Measurements from ENCODE around the gene ZDHHC8. TPM values are rescaled to one million over a fixed set of nuclear protein-coding genes. Genes with fewer than 3 reads are reported as not detected.

Gene ZDHHC8
- total RNA-seq, 1 donor = 6.4 TPM

DNA sequence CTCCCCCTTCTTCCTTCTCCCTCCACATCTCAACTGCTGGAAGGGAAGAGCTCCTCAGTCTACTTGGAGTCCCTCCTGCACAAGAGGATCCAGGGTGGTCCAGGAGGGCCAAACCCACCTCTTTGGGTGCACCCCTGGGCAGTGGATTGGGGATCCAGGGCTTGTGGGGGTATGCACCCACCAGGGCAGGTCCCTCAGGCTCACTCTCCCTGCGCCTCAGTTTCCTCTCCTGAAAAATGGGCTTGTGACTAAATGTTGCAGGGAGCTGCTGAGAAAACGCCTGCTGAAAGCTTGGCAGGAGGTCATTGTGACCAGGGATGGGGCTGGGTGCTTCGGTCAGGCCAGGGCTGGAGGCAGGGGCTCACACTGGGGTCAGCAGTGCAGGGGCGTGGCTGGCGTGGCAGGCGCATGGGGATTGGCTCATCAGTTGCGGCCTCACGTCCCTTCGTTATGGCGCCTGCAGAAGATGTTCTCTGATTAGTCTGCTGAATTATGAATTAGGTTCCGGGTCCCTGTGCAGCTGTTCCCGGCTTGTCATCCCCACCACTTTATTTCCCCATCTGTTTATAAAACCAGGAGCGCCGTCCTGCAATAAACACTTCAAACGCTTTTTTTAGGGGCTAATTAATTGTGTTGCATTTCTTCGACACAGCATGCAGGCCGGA lies 44.9 kb downstream of the ZDHHC8 start:
- Histone ChIP-seq H3K9me3 (ENCODE audit: low read depth, low read length) (no peaks in the 10 kb centered on the region), H3K4me3 (ENCODE audit: low read length) (no peak overlapping the region), H3K4me1 (ENCODE audit: insufficient read depth, low read length) (no peaks in the 10 kb centered on the region), H3K27me3 (ENCODE audit: insufficient read depth, low read length) (no peaks in the 10 kb centered on the region)

DNA sequence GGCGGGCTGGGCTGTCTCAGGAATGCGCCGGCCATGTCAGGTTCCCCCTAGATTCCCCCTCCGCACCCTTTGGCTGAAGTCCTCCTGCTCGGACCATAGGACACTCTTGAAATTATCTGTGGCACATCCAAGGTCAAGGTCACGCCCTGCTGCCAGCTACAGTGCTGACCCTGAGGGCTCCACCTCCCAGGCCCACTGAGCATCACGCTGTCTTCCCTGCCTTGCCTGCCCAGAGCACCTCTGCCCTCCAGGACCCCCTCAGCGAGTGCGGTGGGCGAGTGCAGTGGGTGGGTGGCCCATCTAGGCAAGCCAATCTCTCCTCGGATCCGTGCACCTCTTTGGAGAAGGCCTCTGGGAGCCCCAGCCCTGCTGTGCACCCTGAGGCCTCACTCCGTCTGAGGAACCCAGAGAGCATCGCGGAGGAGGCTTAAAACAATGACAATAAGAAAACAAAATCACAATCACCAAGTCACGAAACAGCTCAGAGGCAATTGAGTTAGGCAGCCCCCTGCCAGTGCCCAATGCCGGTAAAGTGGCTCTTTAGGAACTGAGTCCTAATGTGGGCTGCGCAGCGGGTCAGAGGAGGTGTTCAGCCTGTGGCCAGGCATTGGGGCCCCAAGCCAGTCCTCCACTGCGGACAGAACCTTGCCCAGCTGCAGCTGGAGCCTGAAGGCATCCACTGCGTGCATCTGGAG lies 45.8 kb downstream of the ZDHHC8 start:
- no peaks in the 10 kb centered on the region for H3K9me3 ChIP-seq (ENCODE audit: low read depth, low read length)
- no peaks in the 10 kb centered on the region for H3K27me3 ChIP-seq (ENCODE audit: insufficient read depth, low read length)

DNA sequence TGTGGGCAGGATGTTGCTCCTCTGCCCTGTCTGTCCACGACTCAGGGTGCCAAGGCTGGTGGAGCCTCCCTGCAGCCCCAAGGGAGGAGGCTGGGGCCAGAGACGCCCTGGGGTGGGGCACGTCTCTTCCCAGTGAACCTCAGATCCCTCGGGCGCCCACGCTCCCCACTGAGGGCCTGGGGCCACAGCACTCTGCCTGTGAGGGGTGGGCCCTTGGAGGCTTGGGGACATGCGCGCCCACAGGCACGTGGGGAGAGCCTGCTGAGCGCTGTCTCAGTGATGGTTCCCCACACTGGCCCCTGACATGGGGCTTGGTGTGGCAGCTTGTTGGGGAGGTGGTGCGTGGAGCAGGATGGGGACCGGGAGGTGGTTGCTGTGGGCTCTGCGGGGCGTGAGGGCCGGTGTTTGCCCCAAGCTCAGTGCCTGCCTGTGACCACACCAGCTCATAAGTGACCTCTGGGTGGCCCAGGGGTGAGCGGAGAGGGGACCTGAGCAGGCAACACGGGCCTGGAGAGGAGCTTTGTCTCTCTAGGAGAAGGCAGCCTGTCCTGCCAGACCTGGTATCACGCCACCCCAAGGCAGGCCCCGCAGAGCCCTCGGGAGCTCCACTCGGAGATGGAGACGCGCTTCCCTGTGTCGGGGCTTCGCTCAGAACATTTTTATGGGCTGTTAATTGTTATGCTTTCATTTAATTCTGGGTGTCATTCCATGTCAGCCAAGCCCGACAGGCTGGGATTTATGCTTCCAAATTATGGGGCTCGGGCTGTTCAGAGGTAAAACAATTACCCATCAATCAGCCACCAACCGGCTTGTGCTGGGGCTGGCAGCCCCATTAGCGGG lies 46.7 kb downstream of the ZDHHC8 start:
- H3K27me3 ChIP-seq (ENCODE audit: insufficient read depth, low read length) = no peaks in the 10 kb centered on the region
- H3K9me3 ChIP-seq (ENCODE audit: low read depth, low read length) = no peaks in the 10 kb centered on the region
- no peak overlapping the region for H3K4me3 ChIP-seq (ENCODE audit: low read length)
- no peaks in the 10 kb centered on the region for H3K4me1 ChIP-seq (ENCODE audit: insufficient read depth, low read length)

More for the DNA sequence above, 45.8 kb downstream of the ZDHHC8 start:
- Histone ChIP-seq H3K4me3 (ENCODE audit: low read length) (no peak overlapping the region), H3K4me1 (ENCODE audit: insufficient read depth, low read length) (no peaks in the 10 kb centered on the region)

DNA sequence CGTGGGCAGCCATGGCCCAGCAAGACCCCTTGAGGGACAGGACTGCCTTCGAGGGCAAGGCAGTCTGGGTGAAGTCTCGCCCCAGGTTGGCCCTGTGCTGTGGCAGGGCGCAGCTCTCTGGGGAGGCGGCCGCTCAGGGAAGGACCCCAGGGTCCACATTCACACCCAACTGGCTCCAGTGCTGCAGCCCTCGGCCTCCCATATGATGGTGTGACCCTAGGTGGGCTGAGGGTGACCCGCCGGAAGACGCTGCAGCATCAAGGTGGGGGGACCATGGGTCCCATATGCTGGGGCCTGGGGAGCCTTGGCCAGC lies 47.3 kb downstream of the ZDHHC8 start:
- H3K4me1 ChIP-seq (ENCODE audit: insufficient read depth, low read length) = no peaks in the 10 kb centered on the region

DNA sequence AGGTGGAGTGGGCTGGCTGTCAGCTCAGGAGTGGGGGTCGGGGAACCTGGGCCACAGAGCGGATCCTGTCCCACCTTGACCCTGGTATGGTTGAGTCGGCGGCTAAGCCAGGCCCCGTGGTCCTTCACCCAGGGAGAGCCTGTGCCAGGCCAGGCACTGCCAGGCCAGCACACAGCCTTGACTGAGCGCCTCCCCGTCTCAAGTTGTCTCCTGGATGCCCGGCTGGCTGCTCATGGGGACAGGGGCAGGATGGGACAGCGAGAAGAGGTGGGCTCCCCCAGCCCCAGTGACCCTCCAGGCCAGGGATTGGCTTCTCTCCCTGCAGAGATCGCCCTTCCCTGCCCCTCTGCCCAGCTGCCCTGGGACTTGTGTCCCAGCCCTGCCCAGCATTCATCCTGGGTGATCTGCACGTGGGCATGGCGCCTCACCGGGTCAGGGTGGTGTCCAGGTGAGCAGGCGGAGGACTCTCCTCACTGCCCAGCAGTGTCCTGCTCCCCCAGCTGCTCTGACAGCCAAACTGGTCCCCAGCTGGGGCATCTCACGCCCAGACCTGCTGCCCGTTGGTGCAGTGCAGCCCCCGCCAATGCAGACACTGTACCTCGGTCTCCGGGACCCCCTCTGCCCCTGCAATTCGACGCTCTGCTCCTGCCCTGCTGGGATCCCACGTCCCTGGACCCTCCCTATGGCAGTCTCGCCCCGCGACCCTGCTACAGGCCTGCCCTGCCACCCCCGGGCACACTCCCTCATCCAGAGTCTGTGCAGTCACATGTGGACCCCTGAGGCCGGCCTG lies 48.0 kb downstream of the ZDHHC8 start:
- no peak overlapping the region for H3K4me3 ChIP-seq (ENCODE audit: low read length)
- H3K9me3 ChIP-seq (ENCODE audit: low read depth, low read length) = no peaks in the 10 kb centered on the region
- no peaks in the 10 kb centered on the region for H3K27me3 ChIP-seq (ENCODE audit: insufficient read depth, low read length)
- H3K4me1 ChIP-seq (ENCODE audit: insufficient read depth, low read length) = no peaks in the 10 kb centered on the region

More for the DNA sequence above, 47.3 kb downstream of the ZDHHC8 start:
- no peaks in the 10 kb centered on the region for H3K9me3 ChIP-seq (ENCODE audit: low read depth, low read length)
- H3K27me3 ChIP-seq (ENCODE audit: insufficient read depth, low read length) = no peaks in the 10 kb centered on the region
- H3K4me3 ChIP-seq (ENCODE audit: low read length) = no peak overlapping the region

DNA sequence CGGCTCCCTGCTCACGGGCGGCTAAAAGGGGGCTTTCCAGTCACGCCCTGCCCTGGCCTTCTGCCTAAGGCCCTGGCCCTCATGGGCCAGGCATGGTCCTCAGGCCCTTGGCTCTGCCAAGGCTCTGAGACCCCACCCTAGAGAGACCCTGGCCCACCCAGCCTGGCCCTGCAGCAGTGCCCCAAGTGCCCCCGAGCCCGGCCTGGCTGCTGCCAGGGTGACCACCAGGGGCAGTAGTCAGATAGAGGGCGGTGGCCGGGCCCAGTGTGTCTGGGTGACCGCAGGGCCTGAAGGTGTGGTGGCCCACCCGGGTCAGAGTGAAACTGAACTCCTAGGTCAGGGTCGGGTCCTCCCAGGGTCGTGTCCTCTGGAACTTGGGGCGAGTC lies 48.6 kb downstream of the ZDHHC8 start:
- Histone ChIP-seq H3K4me1 (ENCODE audit: insufficient read depth, low read length) (no peaks in the 10 kb centered on the region), H3K9me3 (ENCODE audit: low read depth, low read length) (no peaks in the 10 kb centered on the region), H3K27me3 (ENCODE audit: insufficient read depth, low read length) (no peaks in the 10 kb centered on the region), H3K4me3 (ENCODE audit: low read length) (no peak overlapping the region)

DNA sequence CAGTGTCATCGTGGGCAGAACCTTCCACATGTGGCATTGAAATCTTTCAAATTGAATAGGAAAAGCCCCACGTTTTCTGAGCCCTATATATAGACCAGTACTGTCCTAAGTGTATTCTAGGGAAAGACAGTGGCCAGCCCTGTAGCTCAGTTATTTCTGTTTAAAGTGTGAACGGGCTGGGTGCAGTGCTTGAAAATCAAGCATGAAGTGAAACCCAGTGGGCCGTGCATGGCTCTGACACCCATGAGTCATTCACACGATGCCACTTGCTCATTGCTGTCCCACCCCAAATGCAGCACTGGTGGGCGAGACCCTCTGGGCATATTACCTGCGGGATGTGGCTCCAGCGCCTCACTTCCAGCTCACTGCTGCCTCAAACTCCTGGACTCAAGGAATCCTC lies 49.0 kb downstream of the ZDHHC8 start:
- Histone ChIP-seq H3K4me3 (ENCODE audit: low read length) (no peak overlapping the region), H3K4me1 (ENCODE audit: insufficient read depth, low read length) (no peaks in the 10 kb centered on the region), H3K9me3 (ENCODE audit: low read depth, low read length) (no peaks in the 10 kb centered on the region), H3K27me3 (ENCODE audit: insufficient read depth, low read length) (no peaks in the 10 kb centered on the region)

DNA sequence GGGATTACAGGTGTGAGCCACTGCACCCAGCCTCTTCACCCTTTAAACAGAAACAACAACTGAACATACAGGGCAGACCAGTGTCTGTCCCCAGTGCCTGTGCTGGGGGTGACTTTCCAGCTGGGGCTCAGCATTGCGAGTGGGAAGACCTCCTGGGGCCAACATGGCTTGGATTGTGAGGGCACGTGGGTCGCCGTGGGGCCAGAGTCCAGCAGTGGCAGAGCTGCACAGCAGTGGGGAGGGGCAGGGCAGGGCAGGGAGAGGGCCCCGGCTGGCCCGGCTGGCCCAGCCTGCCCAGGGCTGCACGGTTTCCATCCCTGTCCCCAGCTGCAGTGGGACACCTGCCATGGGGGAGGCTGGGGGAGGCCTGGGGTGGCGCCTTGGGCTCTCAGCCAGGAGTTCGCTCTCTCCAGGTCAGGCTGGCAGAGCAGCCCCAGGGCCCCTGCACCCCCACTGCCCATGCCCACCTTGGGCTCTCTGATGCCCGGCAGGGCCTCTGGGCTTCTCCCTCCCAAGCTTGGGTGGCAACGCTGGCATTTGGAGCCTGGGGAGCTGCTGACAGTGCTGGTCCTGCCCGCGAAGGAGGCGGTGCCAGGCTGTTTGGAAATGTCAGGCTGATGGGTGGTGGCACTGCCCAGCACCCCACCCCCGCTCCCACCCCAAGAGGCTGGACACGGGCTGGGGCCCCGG lies 49.7 kb downstream of the ZDHHC8 start:
- no peaks in the 10 kb centered on the region for H3K9me3 ChIP-seq (ENCODE audit: low read depth, low read length)
- no peak overlapping the region for H3K4me3 ChIP-seq (ENCODE audit: low read length)
- H3K27me3 ChIP-seq (ENCODE audit: insufficient read depth, low read length) = no peaks in the 10 kb centered on the region
- H3K4me1 ChIP-seq (ENCODE audit: insufficient read depth, low read length) = no peaks in the 10 kb centered on the region

DNA sequence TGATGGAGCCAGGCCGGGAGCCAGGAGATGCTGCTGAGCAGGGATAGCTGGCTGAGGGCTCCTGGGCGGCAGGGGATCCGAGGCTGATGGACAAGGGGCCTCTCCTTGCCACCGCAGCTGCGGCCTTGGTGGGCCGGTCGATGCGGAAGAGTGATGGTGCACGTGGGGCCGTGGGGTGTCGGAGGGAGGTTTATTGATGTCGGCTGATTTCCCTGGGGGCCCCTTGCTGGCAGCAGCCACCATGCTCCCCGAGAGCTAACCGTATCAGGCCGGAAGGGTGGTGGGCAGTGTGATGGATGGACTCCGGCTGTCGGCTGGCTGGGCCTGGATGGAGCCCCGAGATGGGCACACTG lies 50.3 kb downstream of the ZDHHC8 start:
- Histone ChIP-seq H3K4me1 (ENCODE audit: insufficient read depth, low read length) (no peaks in the 10 kb centered on the region), H3K27me3 (ENCODE audit: insufficient read depth, low read length) (no peaks in the 10 kb centered on the region), H3K9me3 (ENCODE audit: low read depth, low read length) (no peaks in the 10 kb centered on the region), H3K4me3 (ENCODE audit: low read length) (no peak overlapping the region)

DNA sequence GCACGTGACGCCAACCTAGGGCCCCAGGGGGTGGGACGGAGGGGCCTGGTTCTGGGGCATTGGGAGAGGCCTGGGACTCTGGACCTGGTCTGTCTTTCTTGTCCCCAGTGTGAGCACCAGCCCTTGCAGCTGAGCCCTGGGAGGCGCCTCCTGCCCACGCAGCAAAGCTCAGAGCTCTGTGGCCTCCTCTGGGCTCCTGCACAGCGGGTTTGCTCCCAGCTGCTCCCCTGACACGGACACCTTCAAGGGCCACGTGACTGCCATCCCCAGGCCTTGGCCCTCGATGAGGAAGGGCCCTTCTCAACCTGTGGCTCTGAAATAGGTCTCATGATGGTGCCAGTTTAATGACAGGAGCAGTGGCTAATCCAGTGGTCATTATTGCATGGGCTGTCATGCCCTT lies 50.8 kb downstream of the ZDHHC8 start:
- Histone ChIP-seq H3K27me3 (ENCODE audit: insufficient read depth, low read length) (no peaks in the 10 kb centered on the region), H3K9me3 (ENCODE audit: low read depth, low read length) (no peaks in the 10 kb centered on the region), H3K4me3 (ENCODE audit: low read length) (no peak overlapping the region), H3K4me1 (ENCODE audit: insufficient read depth, low read length) (no peaks in the 10 kb centered on the region)

DNA sequence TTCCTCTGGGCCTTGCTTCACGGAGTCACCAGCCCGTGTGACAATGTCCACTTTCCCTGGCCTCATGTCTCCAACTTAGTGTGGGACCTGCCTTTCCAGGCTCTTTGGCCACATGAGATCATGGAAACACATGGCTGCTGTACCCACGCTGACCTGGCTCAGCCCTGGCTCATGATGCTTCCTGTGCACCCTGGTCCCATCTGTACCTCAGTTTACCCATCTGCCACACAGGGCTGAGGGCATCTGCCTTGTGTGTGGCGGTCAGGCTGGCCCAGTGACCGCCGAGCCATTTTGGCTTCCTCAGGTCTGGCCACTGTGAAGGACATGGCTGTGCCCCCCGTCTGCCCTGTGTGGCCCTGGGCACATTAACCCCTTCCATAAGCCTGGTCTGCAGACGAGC lies 51.5 kb downstream of the ZDHHC8 start:
- no peaks in the 10 kb centered on the region for H3K27me3 ChIP-seq (ENCODE audit: insufficient read depth, low read length)
- no peaks in the 10 kb centered on the region for H3K4me1 ChIP-seq (ENCODE audit: insufficient read depth, low read length)
- no peak overlapping the region for H3K4me3 ChIP-seq (ENCODE audit: low read length)
- no peaks in the 10 kb centered on the region for H3K9me3 ChIP-seq (ENCODE audit: low read depth, low read length)

DNA sequence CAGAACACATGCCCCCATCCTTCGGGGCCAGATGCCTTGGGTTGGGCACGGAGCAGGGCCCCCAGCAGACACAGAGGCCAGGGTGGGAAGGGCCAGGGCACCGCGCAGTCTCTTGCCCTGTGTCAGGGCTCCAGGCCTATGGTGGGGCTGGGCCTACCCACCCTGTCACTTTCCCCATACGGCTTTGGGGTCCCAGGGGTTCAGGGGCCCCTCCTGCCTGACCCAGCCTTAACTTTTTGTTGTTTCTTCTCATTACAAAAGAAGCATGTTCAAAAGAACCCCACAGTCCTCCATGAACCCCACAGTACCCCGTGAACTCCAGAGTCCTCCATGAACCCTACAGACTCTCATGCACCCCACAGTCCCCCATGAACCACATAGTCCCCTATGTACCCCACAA lies 52.2 kb downstream of the ZDHHC8 start:
- Histone ChIP-seq H3K4me3 (ENCODE audit: low read length) (no peak overlapping the region), H3K4me1 (ENCODE audit: insufficient read depth, low read length) (no peaks in the 10 kb centered on the region), H3K27me3 (ENCODE audit: insufficient read depth, low read length) (no peaks in the 10 kb centered on the region), H3K9me3 (ENCODE audit: low read depth, low read length) (no peaks in the 10 kb centered on the region)

DNA sequence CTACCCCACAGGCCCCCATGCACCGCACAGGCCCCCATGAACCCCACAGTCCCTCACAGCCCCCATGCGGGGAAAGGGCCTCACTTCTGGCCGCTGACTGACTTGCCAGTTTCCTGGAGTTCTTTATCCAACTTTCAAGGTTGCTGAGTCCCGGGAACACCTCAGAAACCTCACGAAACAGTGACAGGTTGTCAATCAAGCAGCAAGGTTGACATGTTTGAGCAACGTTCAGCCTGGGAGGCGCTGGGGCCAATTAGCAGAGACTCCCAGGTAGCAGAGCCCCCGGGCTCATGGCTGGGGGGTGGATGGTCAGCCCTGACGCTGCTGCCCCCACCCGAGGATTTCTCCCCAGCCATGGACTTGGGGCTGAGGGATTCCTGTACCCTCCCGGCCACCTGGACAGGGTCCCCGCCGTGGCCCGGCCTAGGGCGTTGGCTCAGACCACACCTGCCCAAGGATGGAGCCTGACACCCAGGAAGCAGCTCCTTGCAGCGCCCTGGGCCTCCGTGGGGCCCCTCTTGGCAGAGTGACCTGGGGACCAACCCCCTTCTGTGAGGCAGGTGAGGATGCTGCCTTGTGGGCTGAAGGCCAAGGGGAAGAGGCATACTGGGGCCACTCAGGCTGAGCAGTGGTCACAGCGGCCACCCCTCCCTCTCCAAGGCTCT lies 53.0 kb downstream of the ZDHHC8 start:
- Histone ChIP-seq H3K9me3 (ENCODE audit: low read depth, low read length) (no peaks in the 10 kb centered on the region), H3K4me3 (ENCODE audit: low read length) (no peak overlapping the region), H3K27me3 (ENCODE audit: insufficient read depth, low read length) (no peaks in the 10 kb centered on the region), H3K4me1 (ENCODE audit: insufficient read depth, low read length) (no peaks in the 10 kb centered on the region)

DNA sequence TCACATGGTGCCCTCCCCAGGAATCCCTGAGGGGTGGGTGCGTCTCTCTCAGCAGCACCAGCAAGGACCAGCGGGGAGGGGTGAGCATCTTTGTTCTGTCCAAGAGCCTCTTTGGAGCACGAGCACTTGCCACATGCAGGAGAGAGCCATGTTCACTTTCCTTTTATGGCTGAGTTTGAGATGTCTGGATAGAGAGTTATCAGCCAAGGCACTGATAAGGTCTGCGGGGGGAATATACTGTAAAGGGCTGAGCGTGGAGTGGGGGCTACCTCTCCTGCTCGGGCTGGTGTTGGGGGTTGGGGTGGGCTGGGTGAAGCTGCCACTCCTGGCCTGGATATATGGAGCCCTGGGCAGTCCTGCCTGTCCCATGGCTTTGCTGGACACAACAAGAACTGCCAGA lies 54.1 kb downstream of the ZDHHC8 start:
- no peaks in the 10 kb centered on the region for H3K27me3 ChIP-seq (ENCODE audit: insufficient read depth, low read length)

More for the DNA sequence above, 54.1 kb downstream of the ZDHHC8 start:
- Histone ChIP-seq H3K4me1 (ENCODE audit: insufficient read depth, low read length) (no peaks in the 10 kb centered on the region), H3K4me3 (ENCODE audit: low read length) (no peak overlapping the region), H3K9me3 (ENCODE audit: low read depth, low read length) (no peaks in the 10 kb centered on the region)
